SK-N-SH (cell line): ENCODE data around the gene ZNF219. TPM values are rescaled to one million over a fixed set of nuclear protein-coding genes. Genes with fewer than 3 reads are reported as not detected.
A peak's percentile ranks its signal among the peaks of the same experiment; 100 is the strongest.

Source experiments
- CTCF ChIA-PET: fragments of 300-600, 350-600 bp; formaldehyde crosslinking; extraction: SDS; loops from one replicate; lab custom pipeline; 2021; lab: Yijun Ruan, JAX
- POLR2A ChIA-PET: fragments of 350-600 bp; sonication (Branson Sonifier 250); formaldehyde crosslinking; extraction: SDS; loops from one replicate; lab custom pipeline; 2020; ENCODE audit warnings: antibody characterized with exemption, inconsistent platforms; lab: Yijun Ruan, JAX
- DNase-seq: peaks from one replicate; pipeline ENCODE4 v3.0.0; 2012
- H2AFZ ChIP-seq: fragments of 200-600 bp; sonication (generic); 2 replicates; pipeline ENCODE4 v1.8.1; 2016; ENCODE audit warnings: antibody characterized with exemption, mild to moderate bottlenecking, low read depth
- H3F3A ChIP-seq: fragments of 200-600 bp; sonication (generic); replicated peaks from 2 replicates; pipeline ENCODE3; 2016; ENCODE audit warnings: antibody characterized with exemption, mild to moderate bottlenecking; ENCODE audit not compliant: insufficient read depth
- H3K27ac ChIP-seq, 2 experiments: fragments of 200-500 bp in 1 of 2; fragments of 200-600 bp in 1 of 2; sonication (Bioruptor generic) in 1 of 2; sonication (generic), shearing (Covaris generic) in 1 of 2; 2 replicates each; pipeline versions ENCODE4 v1.5.1 to v1.6.1; 2014 to 2016; ENCODE audit warnings: low read depth in 2 of 2, inconsistent platforms in 1 of 2, low read length in 1 of 2, mild to moderate bottlenecking in 1 of 2, mixed read lengths in 1 of 2
- H3K27me3 ChIP-seq: fragments of 200-600 bp; sonication (generic), shearing (Covaris generic); 2 replicates; pipeline ENCODE4 v1.6.1; 2016; ENCODE audit warnings: mixed run types; ENCODE audit not compliant: insufficient read depth
- H3K36me3 ChIP-seq, 2 experiments: fragments of 200-500 bp in 1 of 2; fragments of 200-600 bp in 1 of 2; sonication (Bioruptor generic) in 1 of 2; sonication (generic) in 1 of 2; replicated peaks in 1 of 2; 2 replicates each; pipeline versions ENCODE3 to v1.5.1; 2014 to 2016; ENCODE audit warnings: low read length in 1 of 2, mild to moderate bottlenecking in 1 of 2; ENCODE audit not compliant: insufficient read depth in 2 of 2, control insufficient read depth in 1 of 2
- H3K4me1 ChIP-seq, 2 experiments: fragments of 200-500 bp in 1 of 2; fragments of 200-600 bp in 1 of 2; sonication (Bioruptor generic) in 1 of 2; sonication (generic), shearing (Covaris generic) in 1 of 2; 2 replicates each; pipeline versions ENCODE4 v1.5.1 to v1.6.1; 2014 to 2016; ENCODE audit warnings: low read depth in 1 of 2, low read length in 1 of 2, mixed run types in 1 of 2; ENCODE audit not compliant: insufficient read depth in 2 of 2, control insufficient read depth in 1 of 2
- H3K4me2 ChIP-seq: fragments of 200-600 bp; sonication (generic), shearing (Covaris generic); 2 replicates; pipeline ENCODE4 v1.6.1; 2017; ENCODE audit warnings: mixed run types
- H3K4me3 ChIP-seq, 2 experiments: fragments of 200-500 bp in 1 of 2; fragments of 200-600 bp in 1 of 2; sonication (Bioruptor generic) in 1 of 2; sonication (generic), shearing (Covaris generic) in 1 of 2; 2 replicates each; pipeline versions ENCODE4 v1.5.1 to v1.8.1; 2014 to 2016; ENCODE audit warnings: low read depth in 2 of 2, inconsistent platforms in 1 of 2, low read length in 1 of 2, mild to moderate bottlenecking in 1 of 2, mixed read lengths in 1 of 2, moderate library complexity in 1 of 2
- H3K79me2 ChIP-seq: fragments of 200-600 bp; sonication (generic); 2 replicates; pipeline ENCODE4 v1.8.1; 2017; ENCODE audit warnings: mild to moderate bottlenecking; ENCODE audit not compliant: insufficient read depth
- H3K9ac ChIP-seq: fragments of 200-600 bp; sonication (generic); 2 replicates; pipeline ENCODE4 v1.6.1; 2017; ENCODE audit warnings: mixed run types
- H3K9me2 ChIP-seq: fragments of 200-600 bp; sonication (generic); 2 replicates; pipeline ENCODE4 v1.6.1; 2017; ENCODE audit warnings: mixed run types
- H3K9me3 ChIP-seq: fragments of 200-600 bp; sonication (generic); 2 replicates; pipeline ENCODE4 v1.6.1; 2017; ENCODE audit warnings: mixed run types, mild to moderate bottlenecking, moderate library complexity
- H4K20me1 ChIP-seq: fragments of 200-600 bp; sonication (generic); 2 replicates; pipeline ENCODE4 v1.6.1; 2017; ENCODE audit warnings: mild to moderate bottlenecking, mixed run types; ENCODE audit not compliant: insufficient read depth
- CHD2 ChIP-seq: fragments of 150-350 bp; IDR thresholded peaks from 2 replicates; pipeline ENCODE4 v1.6.1; 2018; ENCODE audit warnings: low read length; ENCODE audit not compliant: partially characterized antibody
- ELF1 ChIP-seq: IDR thresholded peaks from 2 replicates; pipeline ENCODE4 v1.4.0; 2012
- EP300 ChIP-seq, 2 experiments: IDR thresholded peaks; 2 replicates each; pipeline versions ENCODE4 v1.4.0 to v1.6.1; 2012; ENCODE audit warnings: borderline replicate concordance in 1 of 2, low read depth in 1 of 2, low read length in 1 of 2
- EZH2phosphoT487 ChIP-seq: fragments of 200-600 bp; sonication (generic); IDR thresholded peaks from 2 replicates; pipeline ENCODE4 v1.6.1; 2017; ENCODE audit warnings: low read depth, mixed run types, mild to moderate bottlenecking, antibody characterized with exemption, moderate library complexity, borderline replicate concordance
- FOSL2 ChIP-seq: IDR thresholded peaks from 2 replicates; pipeline ENCODE4 v1.4.0; 2012; ENCODE audit warnings: low read depth, mild to moderate bottlenecking, moderate library complexity, borderline replicate concordance
- FOXJ3 ChIP-seq: sonication (generic); formaldehyde crosslinking; IDR thresholded peaks from 2 replicates; pipeline ENCODE4 v1.5.1; 2020; ENCODE audit warnings: mild to moderate bottlenecking, missing genetic modification reagents
- GATA2 ChIP-seq: sonication (generic); formaldehyde crosslinking; IDR thresholded peaks from 2 replicates; pipeline ENCODE4 v1.5.0; 2020; ENCODE audit warnings: mild to moderate bottlenecking, missing genetic modification reagents
- JUND ChIP-seq: IDR thresholded peaks from 2 replicates; pipeline ENCODE4 v1.4.0; 2012
- MEF2A ChIP-seq: IDR thresholded peaks from 2 replicates; pipeline ENCODE4 v1.4.0; 2012; ENCODE audit warnings: low read depth, borderline replicate concordance
- MXI1 ChIP-seq: IDR thresholded peaks from 2 replicates; pipeline ENCODE4 v1.6.1; 2012; ENCODE audit warnings: mild to moderate bottlenecking, low read depth, low read length, improper control_type of control experiment
- NFIC ChIP-seq: IDR thresholded peaks from 2 replicates; pipeline ENCODE4 v1.4.0; 2012; ENCODE audit warnings: borderline replicate concordance
- NRF1 ChIP-seq: IDR thresholded peaks from 2 replicates; pipeline ENCODE4 v1.6.1; 2012; ENCODE audit warnings: low read depth, mild to moderate bottlenecking, low read length
- PBX3 ChIP-seq: IDR thresholded peaks from 2 replicates; pipeline ENCODE4; 2012
- POLR2AphosphoS5 ChIP-seq: IDR thresholded peaks from 2 replicates; pipeline ENCODE4 v1.6.1; 2012; ENCODE audit warnings: low read depth, low read length
- RAD21 ChIP-seq: IDR thresholded peaks from 2 replicates; pipeline ENCODE4 v1.6.1; 2012; ENCODE audit warnings: mild to moderate bottlenecking, low read length
- RCOR1 ChIP-seq: fragments of 150-350 bp; IDR thresholded peaks from 2 replicates; pipeline ENCODE4 v1.6.1; 2017; ENCODE audit warnings: antibody characterized with exemption, low read length
- RFX5 ChIP-seq: IDR thresholded peaks from 2 replicates; pipeline ENCODE4 v1.6.1; 2012; ENCODE audit warnings: mild to moderate bottlenecking, improper control_type of control experiment, low read length
- RXRA ChIP-seq: IDR thresholded peaks from 2 replicates; pipeline ENCODE4 v1.4.0; 2012; ENCODE audit warnings: low read depth, mild to moderate bottlenecking, borderline replicate concordance
- SIN3A ChIP-seq: IDR thresholded peaks from 2 replicates; pipeline ENCODE4 v1.6.1; 2012; ENCODE audit warnings: low read depth, mild to moderate bottlenecking, low read length, moderate library complexity, borderline replicate concordance
- SMC3 ChIP-seq: IDR thresholded peaks from 2 replicates; pipeline ENCODE4 v1.6.1; 2012; ENCODE audit warnings: low read depth, low read length, improper control_type of control experiment
- TAF1 ChIP-seq: IDR thresholded peaks from 2 replicates; pipeline ENCODE4 v1.6.1; 2012; ENCODE audit warnings: low read depth, mild to moderate bottlenecking, low read length, moderate library complexity, borderline replicate concordance
- TCF12 ChIP-seq: IDR thresholded peaks from 2 replicates; pipeline ENCODE4 v1.4.0; 2012
- TEAD4 ChIP-seq: IDR thresholded peaks from 2 replicates; pipeline ENCODE4 v1.4.0; 2012; ENCODE audit warnings: mild to moderate bottlenecking, borderline replicate concordance; ENCODE audit not compliant: insufficient read depth
- USF1 ChIP-seq: IDR thresholded peaks from 2 replicates; pipeline ENCODE4 v1.4.0; 2012; ENCODE audit warnings: low read depth, borderline replicate concordance
- USF2 ChIP-seq: fragments of 150-350 bp; IDR thresholded peaks from 2 replicates; pipeline ENCODE4 v1.6.1; 2017; ENCODE audit warnings: antibody characterized with exemption, low read length, low read depth, borderline replicate concordance
- YY1 ChIP-seq: IDR thresholded peaks from 2 replicates; pipeline ENCODE4 v1.4.0; 2012; ENCODE audit warnings: low read depth, mild to moderate bottlenecking
- WGBS: methylation state at CpG from one replicate; pipeline ENCODE4 v1.1.6; 2017; ENCODE audit warnings: low lambda C conversion rate; 5-methylcytosine and 5-hydroxymethylcytosine counted together
- polyA plus RNA-seq, 3 experiments: library from polyadenylated mRNA; depleted of rRNA; stranded (reverse); fragments of >200 nt; gene quantifications; 2 replicates each; pipeline ENCODE4 v1.2.3, GENCODE V29; 2012
- TF ChIP-seq, protein P1 (sequence below): IDR thresholded peaks from 2 replicates; pipeline ENCODE4 v1.4.0; 2012; ENCODE audit warnings: low read depth

Gene ZNF219
- polyA plus RNA-seq, 1 of the 3 experiments (the other 2 are of a cell fraction) = 24.1 TPM

- TF ChIP-seq CHD2 = no peak
- peak; percentile 16; the same call in 1 of the 2 replicates for TF ChIP-seq MXI1
- TF ChIP-seq RAD21 = peak; percentile 94
These were observed 6.1 kb upstream of the ZNF219 start (continued) for GRCh38 chr14:21104448-21105060.

GRCh38 chr14:21103710-21104447, 5.4 kb upstream of the ZNF219 start:
- Histone ChIP-seq H4K20me1 (no peaks in the 10 kb centered on the region), H3K79me2 (no peaks in the 10 kb centered on the region), H3F3A (peaks cover 18% of the 10 kb centered on the region), H3K27me3 (no peaks in the 10 kb centered on the region), H3K9ac (peak overlapping the region; percentile 96), H3K4me3 (peak overlapping the region; percentile 82 to 86), H3K4me1 (peaks cover 18 to 39% of the 10 kb centered on the region in 2 experiments), H3K27ac (peak overlapping the region; percentile 90 to 99), H3K4me2 (peak overlapping the region; percentile 96), H3K9me2 (no peaks in the 10 kb centered on the region), H3K36me3 (no peaks in the 10 kb centered on the region), H3K9me3 (no peaks in the 10 kb centered on the region), H2AFZ (peak overlapping the region; percentile 86)
- ChIA-PET CTCF (interaction anchor here (0.6 to 20.5 kb wide), 36 partner anchors 9 to 642 kb away, joined by 3 to 555 read pairs (median 6); partner anchors contain the start of genes ARHGEF40, METTL17, NDRG2 and PIP4P1), POLR2A (interaction anchor here (0.7 to 2.9 kb wide), 9 partner anchors 9 to 89 kb away, joined by 3 to 14 read pairs (median 3); partner anchors contain the start of gene ARHGEF40)
- WGBS = 4% methylated on average over 18 of the region's 62 CpGs
- DNase-seq = peak; percentile 92
- no peak for TF ChIP-seq TEAD4
- peak; percentile 32 for TF ChIP-seq YY1
- no peak; the same call in none of the 2 replicates for TF ChIP-seq TCF12
- TF ChIP-seq SMC3 = no peak
- TF ChIP-seq FOXJ3 = no peak; the same call in 1 of the 2 replicates
- TF ChIP-seq MXI1 = peak; percentile 12; the same call in 1 of the 2 replicates
- no peak for TF ChIP-seq USF2
- TF ChIP-seq EZH2phosphoT487 = no peak
- TF ChIP-seq RAD21 = no peak
- peak; percentile 79 for TF ChIP-seq PBX3
- no peak; the same call in none of the 2 replicates for TF ChIP-seq ELF1
- no peak for TF ChIP-seq NRF1
- TF ChIP-seq POLR2AphosphoS5 = peak; percentile 80
- TF ChIP-seq MEF2A = no peak
- peak; percentile 98 for TF ChIP-seq CHD2
- TF ChIP-seq GATA2 = no peak
- TF ChIP-seq NFIC = no peak; the same call in 1 of the 2 replicates
- peak; percentile 82; the same call in 1 of the 2 replicates for TF ChIP-seq FOSL2
- TF ChIP-seq USF1 = no peak
- peak; percentile 10; the same call in 1 of the 2 replicates for TF ChIP-seq RCOR1
- no peak; the same call in none of the 2 replicates for TF ChIP-seq JUND
- peak in 1 of 2 experiments; percentile 82; a peak in 2 of 4 replicates for TF ChIP-seq EP300 (IDR thresholded peaks at IDR 0.05; ENCODE audit: borderline replicate concordance in 1 of 2, low read depth in 1 of 2, low read length in 1 of 2)
- TF ChIP-seq TAF1 = no peak; the same call in 1 of the 2 replicates
- TF ChIP-seq, protein P1, sequence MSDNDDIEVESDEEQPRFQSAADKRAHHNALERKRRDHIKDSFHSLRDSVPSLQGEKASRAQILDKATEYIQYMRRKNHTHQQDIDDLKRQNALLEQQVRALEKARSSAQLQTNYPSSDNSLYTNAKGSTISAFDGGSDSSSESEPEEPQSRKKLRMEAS = 0 out of 2 replicates have a peak, but pooled peaks have one; percentile 76
- TF ChIP-seq RFX5 = no peak
- no peak for TF ChIP-seq RXRA
- TF ChIP-seq SIN3A = peak; percentile 77
